HG03439 (cell line): ENCODE data around the gene BTK.

Experiments used
- ATAC-seq: cut with Tn5 transposase; IDR thresholded peaks from one replicate; pipeline ENCODE4 v1.9.1; 2021; ENCODE audit warnings: mild to moderate bottlenecking, moderate library complexity; ENCODE audit not compliant: unreplicated experiment

BTK gene

DNA sequence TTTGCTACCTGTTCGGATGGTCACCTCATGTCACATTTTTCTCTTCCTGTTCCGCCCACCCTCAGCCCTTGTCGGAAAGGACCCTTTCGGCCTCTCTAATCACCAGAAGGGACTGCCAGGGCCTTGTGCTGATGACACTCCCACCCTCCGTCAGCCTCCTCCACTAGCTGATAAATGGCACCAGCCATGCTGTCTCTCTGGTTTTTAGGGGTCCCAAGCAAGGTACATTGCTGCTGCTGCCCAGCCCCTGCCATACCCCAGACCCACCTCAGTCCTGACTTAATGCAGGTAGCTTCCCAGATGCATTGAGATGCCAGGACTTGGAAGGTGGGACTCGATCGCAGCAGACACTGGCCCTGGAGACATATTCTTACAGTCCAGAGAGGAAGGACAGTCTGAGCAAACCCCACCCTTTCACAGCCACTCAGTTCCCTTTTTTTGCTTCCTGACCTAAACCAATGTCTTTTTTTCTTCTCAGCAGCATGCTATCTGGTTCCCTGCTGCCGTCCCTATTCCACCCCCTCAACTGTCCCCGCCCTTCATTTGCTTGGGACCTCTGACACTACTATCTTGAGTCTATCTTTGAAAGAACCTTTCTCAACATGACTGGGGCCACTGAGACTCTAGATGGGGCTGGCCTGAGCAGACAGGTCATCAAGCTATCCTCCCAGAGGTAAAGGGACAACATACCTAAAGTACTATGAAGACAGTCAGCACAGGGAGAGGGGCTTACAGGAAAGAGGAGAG is at the start of gene BTK:
BTK (minus strand) TSS at position 397 of the 747 bp plus-strand sequence. CDS start 10,907 bp downstream, outside the sequence.
- peak; percentile 60 for ATAC-seq

GRCh38 chrX:101430457-101431078 is 44.6 kb upstream of the BTK start:
- ATAC-seq = no peak

- ATAC-seq = no peak
These were observed 43.9 kb upstream of the BTK start for GRCh38 chrX:101429934-101430333.

- no peak for ATAC-seq
These were observed 42.0 kb upstream of the BTK start for GRCh38 chrX:101427954-101428353.

DNA sequence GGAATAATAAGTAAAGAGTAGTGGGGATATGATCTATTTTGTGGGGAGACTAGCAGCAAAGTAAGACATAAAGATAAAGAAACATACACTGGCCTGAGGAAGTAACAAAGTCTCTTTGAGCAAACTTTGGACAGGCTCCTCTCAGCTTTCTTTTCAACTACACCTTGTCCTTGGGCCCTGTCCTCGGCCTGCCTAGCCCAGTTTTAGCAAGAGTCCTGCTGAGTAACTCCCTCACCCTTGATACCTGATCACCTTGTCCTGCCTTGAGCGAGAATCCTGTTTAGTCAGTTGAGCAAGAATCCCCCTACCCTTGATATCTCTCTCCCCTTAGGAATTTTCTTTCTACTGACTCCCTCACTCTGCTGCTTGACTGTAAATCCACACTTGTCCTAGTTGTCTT is 33.5 kb upstream of the BTK start:
- ATAC-seq = no peak

DNA sequence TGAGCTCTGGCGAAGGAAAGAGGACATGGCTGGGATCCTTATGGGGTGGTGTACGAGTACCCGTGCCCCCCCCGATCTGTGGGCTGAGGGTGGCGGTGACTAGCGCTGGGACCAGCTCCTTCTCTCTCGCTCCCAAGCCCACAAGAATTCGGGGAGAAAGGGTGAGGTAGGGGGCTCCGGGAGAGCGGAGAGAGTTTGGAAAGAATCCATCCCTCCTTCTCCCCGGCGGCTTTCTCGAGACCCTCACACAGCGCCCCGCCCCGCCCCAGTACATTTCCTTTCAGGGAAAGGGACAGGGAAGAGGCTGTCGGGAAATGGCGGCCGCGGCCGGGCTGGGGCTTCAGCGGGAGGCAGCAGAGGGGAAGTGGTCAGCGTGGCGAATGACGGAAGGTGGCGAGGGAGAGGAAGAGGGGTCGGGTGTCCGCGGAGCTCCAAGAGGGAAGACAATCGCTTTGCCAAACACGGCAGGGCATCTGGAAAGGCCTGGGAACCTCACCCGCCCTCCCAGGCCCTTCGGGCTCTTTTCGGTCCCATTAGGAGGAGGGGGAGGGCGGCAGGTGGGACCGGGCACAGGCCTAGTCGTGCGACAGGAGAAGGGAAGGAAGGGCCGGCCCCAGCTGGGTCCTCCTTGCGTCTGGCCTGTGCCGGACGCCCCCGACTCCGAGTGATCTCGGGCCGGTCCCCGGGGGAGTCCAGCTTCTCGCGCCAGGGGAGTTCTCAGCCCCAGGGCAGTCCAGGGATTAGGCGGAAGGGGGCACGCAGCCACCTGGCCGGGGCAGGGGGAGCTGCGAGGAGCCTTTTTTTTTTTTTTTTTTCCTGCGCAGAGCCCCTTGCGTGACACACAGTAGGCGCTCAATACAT is 32.2 kb upstream of the BTK start:
- no peak for ATAC-seq

GRCh38 chrX:101417190-101417589 is 31.2 kb upstream of the BTK start:
- ATAC-seq = no peak

DNA sequence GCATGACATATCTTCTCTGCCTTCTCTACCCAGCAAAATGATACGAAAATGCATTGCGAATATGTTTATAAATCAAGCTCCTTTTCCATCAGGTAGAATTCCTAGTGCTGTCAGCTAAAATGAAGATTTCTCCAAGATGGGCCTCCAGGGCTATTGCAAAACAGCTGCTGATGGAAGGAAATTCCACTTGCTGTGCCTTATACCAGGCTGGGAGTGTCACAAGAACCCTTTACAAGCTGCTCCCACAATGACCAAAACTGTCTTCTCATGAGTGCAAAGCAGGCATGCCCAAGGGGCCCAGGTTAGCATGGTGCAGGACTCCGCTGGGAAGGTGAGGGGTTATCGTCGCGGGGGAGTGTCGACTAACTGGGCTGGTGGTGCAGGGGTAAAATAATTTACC is 30.7 kb upstream of the BTK start:
- no peak for ATAC-seq

- peak; percentile 72 for ATAC-seq
These were observed 29.5 kb upstream of the BTK start for GRCh38 chrX:101415180-101416145.

GRCh38 chrX:101411984-101412383 is 26.0 kb upstream of the BTK start:
- no peak for ATAC-seq

DNA sequence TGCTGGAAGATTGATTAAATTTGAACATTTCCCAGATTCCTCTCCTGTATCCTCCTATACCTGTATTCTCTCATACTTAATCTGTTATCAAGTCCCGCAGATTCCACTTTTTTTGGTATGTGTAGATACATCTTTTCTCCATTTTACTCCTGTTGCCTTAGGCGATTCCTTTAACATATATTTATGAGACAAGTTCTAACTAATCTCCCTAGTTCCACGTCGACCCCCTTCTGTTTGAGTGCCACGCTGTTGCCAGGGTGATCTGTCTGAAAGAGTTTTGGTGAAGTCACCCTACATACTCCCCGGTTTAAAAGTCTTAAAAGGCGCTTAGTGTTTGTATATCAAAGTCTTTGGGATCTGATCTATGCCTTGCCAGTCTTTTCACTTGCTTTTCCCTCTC is 24.5 kb upstream of the BTK start:
- no peak for ATAC-seq

DNA sequence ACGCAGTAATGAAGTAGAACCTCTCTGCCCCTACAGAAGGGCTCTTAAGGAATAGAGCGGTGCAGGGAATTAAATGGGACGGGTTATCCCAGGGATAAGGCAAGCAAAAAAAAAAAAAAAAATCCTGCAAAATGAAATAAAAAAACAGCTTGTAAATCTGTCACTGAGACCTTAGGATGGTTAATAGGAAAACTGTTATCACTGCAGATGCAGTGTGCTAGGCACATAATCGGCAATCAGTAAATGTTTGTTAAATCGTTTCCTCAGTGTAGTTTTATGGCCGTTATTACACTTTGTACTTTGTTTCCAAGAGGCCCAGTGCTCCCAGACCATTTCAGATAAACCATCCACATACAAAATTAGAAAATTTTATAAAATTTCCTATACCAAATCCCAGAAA is 23.1 kb upstream of the BTK start:
- no peak for ATAC-seq

DNA sequence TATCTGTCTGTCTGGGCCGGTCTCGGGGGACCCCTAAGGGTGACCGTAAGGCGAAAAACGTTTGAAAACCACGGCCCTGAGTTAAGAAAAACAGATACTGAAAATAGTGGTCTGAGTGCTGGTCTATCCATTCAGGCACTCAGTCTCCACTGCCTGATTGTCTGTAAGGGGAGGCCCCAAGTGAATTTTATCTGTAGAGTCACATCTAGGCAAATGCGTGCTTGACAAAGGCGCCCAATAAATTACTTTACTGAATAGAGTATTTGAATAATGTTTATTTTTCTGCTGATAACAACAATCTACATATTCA is 22.5 kb upstream of the BTK start:
- ATAC-seq = peak; percentile 26

- peak; percentile 95 for ATAC-seq
These were observed 21.9 kb upstream of the BTK start, which contains the start of the genes GLA and HNRNPH2 for GRCh38 chrX:101407748-101408531. TSS of gene GLA (minus strand) at chrX:101407925. CDS start at chrX:101407903, 22 bp downstream. TSS of gene HNRNPH2 (plus strand) at chrX:101408222. CDS start at chrX:101411989, 3,767 bp downstream.

GRCh38 chrX:101407167-101407747 is 21.3 kb upstream of the BTK start:
- ATAC-seq = peak; percentile 1

DNA sequence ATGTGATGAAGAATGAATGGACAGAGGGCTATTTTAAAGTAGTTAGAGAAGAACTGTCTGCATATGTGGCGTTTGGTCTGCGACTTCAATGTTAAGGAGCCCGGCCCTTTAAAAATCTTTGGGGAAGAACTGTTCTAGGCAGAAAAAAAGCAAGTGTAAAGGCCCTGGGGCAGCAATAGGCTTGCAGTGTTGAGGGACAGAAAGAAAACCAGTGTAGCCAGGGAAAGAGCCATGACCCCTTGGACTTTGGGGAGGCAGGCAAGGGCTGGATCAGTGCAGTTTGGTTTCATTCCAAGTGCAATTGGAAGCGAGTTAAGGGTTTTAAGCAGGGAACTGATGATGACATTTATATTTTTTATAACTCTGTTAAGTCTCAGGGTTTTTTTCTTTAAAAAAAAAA is 13.8 kb upstream of the BTK start:
- no peak for ATAC-seq

GRCh38 chrX:101398694-101399093 is 12.7 kb upstream of the BTK start:
- no peak for ATAC-seq

- no peak for ATAC-seq
These were observed 11.8 kb upstream of the BTK start for GRCh38 chrX:101397779-101398178.

DNA sequence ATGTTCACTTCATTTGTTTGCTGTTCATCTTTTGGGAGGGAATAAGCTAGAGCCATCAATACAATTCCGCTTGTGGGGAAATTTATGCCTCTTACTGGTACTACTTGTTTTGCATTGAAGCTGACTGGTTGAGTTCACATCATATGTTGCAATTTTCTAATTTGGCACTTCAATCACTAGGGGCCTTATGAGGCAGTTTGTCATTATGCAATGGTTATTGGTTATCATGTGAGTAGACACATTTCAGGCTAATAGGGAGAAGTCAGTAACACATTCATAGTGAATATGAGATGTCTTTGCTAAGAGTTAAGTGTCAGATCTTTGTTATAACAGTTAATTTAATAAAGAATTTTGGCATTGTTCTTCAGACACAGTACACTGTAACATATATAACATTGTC is 9.8 kb upstream of the BTK start:
- ATAC-seq = no peak
